ENCODE data around the gene POLDIP2.

Gene POLDIP2, protein sequence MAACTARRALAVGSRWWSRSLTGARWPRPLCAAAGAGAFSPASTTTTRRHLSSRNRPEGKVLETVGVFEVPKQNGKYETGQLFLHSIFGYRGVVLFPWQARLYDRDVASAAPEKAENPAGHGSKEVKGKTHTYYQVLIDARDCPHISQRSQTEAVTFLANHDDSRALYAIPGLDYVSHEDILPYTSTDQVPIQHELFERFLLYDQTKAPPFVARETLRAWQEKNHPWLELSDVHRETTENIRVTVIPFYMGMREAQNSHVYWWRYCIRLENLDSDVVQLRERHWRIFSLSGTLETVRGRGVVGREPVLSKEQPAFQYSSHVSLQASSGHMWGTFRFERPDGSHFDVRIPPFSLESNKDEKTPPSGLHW

DNA sequence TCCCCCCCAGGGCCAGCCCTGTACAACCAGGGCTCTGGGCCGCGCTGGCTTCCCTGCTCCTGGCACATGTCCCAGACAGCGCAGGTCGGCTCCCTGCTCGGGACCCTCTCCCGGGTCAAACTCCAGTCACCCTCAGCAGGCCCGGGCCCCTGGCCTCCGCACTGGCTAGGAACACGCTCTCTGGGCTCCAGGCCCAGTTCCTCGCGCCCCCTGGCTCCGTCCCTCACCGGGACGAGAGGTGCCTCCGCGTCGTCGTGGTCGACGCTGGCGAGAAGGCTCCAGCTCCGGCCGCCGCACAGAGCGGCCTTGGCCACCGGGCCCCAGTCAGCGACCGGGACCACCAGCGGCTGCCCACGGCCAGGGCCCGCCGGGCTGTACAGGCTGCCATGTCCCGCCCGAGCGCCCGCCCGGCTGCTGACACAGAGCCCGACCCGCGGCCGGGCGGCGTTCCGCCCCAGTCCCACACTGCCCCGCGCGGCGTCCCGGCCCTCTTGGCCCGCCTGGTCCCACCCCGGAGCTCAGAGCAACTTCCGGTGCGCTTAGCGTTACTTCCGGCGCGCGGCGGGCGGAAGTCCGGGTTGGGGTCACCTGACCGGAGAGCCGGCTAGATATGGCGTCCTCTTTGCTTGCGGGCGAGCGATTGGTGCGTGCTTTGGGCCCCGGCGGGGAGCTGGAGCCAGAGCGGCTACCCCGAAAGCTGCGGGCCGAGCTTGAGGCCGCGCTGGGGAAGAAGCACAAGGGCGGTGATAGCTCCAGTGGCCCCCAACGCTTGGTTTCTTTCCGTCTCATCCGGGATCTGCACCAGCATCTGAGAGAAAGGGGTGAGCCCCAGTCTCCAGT lies at the start of gene POLDIP2:
TSS of gene POLDIP2 (minus strand) at position 467 of the 840 bp plus-strand sequence. CDS start at position 388, 79 bp downstream.
- DNase-seq = peak; percentile 96
- in situ Hi-C loops (cut with HindIII; ENCODE audit: low pct_ligation_motif_present, low pct_unique_long_range_greater_than_20kb, low sequenced_read_pairs) = no loop called here

DNA sequence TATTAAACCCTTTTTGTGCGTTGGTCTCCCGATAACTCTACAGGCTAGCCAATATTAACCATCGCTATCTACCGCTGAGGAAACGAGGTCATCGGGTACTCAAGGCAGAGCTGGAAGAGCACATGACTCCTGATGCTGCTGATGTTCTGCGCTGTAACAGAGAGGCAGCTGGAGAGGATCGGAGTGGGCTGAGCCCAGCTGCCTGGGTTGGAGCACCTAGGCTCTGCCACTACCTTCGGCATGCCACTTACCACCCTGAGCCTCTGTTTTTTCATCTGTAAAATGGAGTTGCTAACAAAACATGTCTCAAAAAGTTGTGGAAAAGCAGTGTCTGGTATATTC lies 49.1 kb upstream of the POLDIP2 start:
- peak; percentile 24 for DNase-seq
- in situ Hi-C loops (cut with HindIII; ENCODE audit: low pct_ligation_motif_present, low pct_unique_long_range_greater_than_20kb, low sequenced_read_pairs) = no loop called here

DNA sequence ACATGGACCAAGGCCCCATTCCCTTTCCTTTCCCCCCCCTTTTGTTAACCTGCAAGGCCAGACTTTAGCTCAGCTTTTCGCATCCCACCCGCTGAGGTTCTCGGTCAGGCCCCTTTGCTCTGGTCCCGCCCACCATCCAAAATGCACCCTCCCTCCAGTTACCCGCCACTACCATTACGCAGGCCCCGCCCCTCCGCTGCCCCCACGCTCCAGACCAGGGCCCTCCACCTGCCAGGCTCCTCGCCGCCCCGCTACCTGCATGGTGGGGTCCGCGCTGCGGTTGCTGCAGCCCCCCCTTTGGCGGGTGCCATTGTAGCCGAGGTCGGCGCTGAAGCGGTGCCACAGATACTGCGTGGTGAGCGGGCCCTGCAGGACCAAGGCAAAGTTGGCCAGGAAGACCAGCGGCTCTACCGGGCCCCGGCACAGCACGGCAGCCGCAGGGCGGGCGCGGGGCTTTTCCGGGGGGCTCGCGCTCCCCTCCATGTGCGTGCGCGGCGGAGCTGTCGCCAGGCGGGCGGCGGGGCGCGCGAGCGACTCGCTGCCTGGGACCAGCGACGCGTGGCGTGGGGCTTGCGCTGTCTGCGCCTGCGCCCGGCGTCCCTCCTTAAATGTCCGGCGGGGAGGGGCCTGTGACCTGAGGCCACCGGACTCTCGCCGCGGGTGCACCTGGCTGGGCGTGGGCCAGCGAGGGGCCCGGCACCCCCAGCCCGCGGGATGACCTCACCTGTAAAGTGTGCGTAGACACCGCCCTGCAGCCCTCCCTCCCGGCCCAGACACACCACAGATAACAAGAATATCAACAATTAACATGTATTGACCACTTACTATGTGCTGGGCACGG lies 48.5 kb upstream of the POLDIP2 start, which contains the start of gene SLC46A1:
TSS of gene SLC46A1 (minus strand) at position 581 of the 841 bp plus-strand sequence. CDS start at position 483, 98 bp downstream.
- in situ Hi-C loops (cut with HindIII; ENCODE audit: low pct_ligation_motif_present, low pct_unique_long_range_greater_than_20kb, low sequenced_read_pairs) = no loop called here
- peak; percentile 53 for DNase-seq

DNA sequence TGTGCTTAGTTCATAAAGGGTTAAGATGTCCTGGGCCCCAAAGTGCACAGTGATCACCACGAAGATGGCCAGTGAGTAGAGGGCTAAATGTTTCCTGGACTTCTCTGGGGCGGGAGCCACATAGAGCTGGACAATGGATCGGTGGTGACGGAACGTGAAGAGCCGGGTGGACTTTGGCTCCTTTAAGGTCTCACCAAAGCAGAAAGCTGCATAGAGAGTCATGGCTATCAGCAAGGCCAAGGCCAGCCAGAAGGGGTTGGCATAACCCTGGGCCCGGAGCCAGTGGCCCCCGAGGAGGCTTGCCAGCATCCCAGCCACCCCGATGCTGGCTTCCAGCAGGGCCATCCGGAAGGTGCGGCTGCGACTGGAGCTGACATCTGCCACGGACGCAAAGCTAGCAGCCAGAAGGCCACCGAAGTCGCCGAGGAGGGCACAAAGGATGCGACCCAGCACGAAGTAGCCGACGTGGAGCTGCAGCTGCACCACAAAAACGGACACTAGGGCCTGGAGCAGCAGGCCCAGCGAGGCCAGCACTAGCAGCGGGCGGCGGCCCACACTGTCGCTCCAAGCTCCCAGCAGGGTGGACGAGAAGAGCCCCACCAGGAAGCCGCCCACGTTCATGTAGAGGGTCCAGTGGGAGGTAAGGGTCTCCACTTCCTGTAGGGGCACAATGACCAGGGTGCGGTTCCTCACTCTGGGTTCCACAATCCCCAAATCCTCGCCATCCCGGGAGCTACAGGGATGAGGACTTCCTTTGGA lies 47.7 kb upstream of the POLDIP2 start:
- no peak for DNase-seq
- in situ Hi-C loops (cut with HindIII; ENCODE audit: low pct_ligation_motif_present, low pct_unique_long_range_greater_than_20kb, low sequenced_read_pairs) = no loop called here

DNA sequence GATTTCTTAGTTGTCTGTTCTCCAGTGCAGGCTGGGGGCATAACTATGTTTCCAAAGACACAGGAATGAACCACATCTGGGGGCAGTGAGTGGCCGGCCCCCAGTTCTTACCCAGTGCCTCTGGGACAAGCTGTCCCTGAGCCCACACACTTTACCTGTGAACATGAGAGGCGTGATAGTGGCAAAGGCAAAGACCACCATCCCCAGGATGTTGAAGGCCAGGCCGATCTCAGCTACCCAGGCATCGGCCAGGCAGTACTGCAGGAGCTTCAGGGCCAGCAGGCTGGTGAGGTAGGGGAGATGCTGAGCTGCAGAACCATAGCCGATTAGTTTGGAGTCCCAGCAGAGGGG lies 47.1 kb upstream of the POLDIP2 start:
- DNase-seq = no peak
- in situ Hi-C loops (cut with HindIII; ENCODE audit: low pct_ligation_motif_present, low pct_unique_long_range_greater_than_20kb, low sequenced_read_pairs) = no loop called here

DNA sequence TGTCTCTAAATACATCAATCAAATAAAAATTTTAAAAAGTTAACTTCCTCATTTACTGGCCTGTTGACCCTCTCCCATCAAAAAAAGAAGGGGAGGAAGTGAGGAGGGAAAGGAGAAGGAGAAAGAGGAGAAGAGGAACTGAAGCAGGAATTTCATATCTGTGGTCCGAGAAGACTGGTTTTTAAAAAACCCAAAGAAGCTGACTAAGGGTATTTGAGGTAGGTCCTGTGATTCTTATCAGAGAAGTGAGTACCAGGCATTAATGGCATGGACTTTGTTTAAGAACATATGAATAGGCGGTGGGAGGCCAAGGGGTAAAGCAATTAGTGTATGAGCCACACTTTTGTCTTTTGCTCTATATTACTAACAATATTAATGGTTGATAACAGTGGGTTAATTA lies 46.7 kb upstream of the POLDIP2 start:
- no peak for DNase-seq
- in situ Hi-C loops (cut with HindIII; ENCODE audit: low pct_ligation_motif_present, low pct_unique_long_range_greater_than_20kb, low sequenced_read_pairs) = no loop called here

DNA sequence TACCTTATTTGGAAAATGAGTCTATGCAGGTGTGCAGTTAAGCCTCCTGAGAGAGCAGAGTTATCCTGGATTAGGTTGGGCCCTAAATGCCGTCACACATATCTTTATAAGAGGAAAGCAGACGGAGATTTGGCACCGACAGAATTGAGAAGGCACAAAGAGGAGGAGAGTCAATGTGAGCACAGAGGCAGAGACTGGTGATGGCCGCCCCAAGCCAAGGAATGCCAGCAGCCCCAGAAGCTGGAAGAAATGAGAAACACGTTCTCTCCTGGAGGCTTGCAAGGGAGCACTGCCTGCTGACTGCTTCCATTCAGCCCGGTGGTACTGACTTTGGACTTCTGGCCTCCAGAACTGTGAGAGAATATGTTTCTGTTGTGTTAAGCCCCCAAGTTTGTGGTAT lies 45.5 kb upstream of the POLDIP2 start:
- in situ Hi-C loops (cut with HindIII; ENCODE audit: low pct_ligation_motif_present, low pct_unique_long_range_greater_than_20kb, low sequenced_read_pairs) = no loop called here
- no peak for DNase-seq

DNA sequence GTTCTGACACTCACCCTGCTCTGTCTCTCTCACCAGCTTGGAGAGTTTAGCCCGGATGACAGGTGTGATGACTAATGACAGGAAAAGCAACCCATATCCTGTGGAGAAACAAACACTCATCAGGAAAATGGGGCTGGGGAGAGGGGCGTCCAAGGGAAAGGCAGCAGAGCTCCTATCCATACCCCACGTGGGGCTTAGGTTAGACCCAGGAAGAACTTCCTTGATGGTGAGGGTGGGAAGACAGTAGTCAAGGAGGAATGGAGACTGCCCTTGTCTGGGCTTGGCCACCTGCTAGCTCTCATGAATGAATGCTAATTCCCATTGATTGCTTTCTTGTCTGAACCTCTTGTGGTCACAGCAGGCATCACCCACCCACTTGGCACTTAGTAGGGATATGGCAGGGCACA lies 44.9 kb upstream of the POLDIP2 start:
- in situ Hi-C loops (cut with HindIII; ENCODE audit: low pct_ligation_motif_present, low pct_unique_long_range_greater_than_20kb, low sequenced_read_pairs) = no loop called here
- DNase-seq = no peak

DNA sequence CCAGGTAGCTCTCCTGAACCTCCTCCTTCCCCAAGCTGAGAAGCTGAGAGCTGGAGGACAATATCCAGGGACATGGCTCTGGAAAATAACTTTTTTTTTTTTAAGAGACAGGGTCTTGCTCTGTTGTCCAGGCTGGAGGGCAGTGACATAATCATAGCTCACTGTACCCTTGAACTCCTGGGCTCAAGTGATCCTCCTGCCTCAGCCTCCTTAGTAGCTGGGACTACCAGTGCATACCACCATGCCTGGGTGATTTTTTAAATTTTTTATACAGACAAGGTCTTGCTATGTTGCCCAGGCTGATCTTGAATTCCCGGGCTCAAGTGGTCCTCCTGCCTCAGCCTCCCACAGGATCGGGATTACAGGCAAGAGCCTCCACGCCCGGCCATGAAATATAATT lies 42.5 kb upstream of the POLDIP2 start:
- no peak for DNase-seq
- in situ Hi-C loops (cut with HindIII; ENCODE audit: low pct_ligation_motif_present, low pct_unique_long_range_greater_than_20kb, low sequenced_read_pairs) = no loop called here

DNA sequence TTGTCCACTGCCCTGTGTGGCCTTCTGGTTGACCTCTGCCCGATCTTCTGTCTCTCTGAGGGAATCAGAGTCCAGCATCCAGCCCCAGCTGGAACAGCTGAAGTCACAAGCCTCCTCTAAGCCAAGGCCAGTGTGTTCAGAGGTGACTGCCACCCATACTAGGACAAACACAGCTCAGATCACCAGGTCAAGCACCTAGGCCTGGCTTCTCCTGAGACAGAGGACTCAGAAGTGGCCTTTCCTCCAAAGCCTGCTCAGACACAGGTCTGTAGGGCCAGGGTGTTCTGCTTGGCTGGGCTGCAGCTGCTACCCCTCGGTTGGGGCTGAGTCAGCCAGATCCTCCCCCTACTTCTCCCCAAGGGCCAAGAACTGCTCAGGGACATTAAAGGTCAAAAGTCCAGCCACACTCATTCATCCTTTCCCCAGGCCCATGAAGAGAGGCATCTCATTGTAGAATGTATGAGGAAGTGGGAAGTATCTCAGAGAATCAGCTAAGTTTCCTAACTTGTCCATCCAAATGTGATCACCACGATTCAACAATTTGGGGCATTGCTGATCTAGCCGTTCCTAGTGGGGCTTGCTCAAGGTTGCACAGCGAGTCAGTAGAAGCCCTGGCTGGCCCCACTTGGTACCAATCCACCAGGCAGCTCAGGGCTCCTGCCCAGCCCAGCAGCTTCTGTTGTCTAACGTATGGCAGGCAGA lies 41.1 kb upstream of the POLDIP2 start:
- in situ Hi-C loops (cut with HindIII; ENCODE audit: low pct_ligation_motif_present, low pct_unique_long_range_greater_than_20kb, low sequenced_read_pairs) = no loop called here
- peak; percentile 84 for DNase-seq

DNA sequence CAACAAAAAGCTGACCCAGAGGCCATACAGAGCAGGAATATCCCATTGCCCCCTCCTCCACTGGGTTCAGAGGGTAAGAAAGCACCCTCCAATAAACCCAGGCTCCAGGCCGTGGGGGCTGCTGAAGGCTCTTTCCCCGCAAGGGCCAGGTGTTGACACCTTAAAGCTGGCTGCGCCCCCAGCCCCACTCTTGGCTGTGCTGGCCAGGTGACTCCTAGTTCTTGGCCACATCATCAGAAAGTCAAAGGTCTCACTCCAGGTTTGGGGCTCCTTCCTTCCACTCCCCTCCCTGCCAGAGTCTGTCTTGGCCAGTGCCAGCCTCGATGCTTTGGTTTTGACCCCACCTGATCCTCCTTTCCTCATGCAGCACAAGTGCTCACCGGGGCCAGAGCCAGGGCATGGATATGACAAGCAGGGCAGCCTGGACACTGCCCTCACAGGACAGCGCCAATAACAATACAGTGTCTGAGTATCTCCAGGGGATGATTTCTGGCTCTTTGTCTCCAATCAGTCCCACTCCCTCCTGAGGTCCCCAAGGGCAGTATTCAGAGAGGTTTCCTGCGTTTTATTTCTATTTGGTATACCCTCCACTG lies 40.5 kb upstream of the POLDIP2 start:
- DNase-seq = no peak
- in situ Hi-C loops (cut with HindIII; ENCODE audit: low pct_ligation_motif_present, low pct_unique_long_range_greater_than_20kb, low sequenced_read_pairs) = no loop called here

DNA sequence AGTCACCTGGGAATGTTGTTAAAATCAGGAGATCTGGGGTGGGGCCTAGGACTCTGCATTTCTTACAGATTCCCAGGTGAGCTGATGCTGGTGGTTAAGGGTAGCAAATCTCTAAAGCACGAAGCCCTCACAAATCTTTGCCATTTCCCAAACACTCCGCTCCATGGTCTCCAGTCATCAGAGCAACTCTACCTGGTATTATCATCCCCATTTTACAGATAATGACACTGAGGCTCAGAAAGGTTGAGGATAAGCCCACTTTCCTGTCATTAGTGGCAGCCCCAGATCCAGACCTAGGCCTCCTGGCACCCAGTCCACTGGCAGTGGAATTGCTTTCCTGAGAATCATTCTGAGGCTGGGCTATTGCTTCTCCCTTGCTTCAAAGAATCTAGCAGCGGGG lies 39.9 kb upstream of the POLDIP2 start:
- no peak for DNase-seq
- in situ Hi-C loops (cut with HindIII; ENCODE audit: low pct_ligation_motif_present, low pct_unique_long_range_greater_than_20kb, low sequenced_read_pairs) = no loop called here

DNA sequence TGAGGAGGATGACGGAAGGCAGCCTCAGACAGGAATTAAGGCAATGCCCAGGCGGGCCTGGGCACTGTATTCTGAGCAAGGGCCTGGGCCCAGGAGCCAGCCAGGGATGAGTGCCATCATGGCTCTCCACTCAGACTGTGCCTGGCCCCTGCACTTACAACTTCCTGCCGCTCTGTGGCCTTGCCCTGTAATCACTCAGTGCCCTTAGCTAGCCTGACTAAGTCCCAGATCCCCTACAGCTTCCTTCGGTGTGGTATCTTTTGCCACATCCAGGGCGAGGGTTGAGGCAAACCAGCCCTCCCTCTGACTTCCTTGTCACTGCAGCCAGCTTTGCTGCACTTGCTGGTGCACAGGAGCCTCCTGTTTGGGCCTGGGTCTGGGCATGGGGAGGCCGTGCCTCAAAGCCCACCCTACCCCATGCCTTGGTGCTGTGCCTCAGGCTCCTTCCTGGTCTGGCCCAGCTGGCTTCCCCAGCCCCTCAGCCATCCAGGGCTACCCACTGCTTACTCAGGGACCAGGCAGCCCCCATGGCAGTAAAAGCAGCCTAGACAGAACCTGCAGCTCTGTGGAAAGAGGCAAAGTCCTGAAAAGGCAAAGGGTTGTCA lies 39.4 kb upstream of the POLDIP2 start:
- in situ Hi-C loops (cut with HindIII; ENCODE audit: low pct_ligation_motif_present, low pct_unique_long_range_greater_than_20kb, low sequenced_read_pairs) = no loop called here
- DNase-seq = no peak

DNA sequence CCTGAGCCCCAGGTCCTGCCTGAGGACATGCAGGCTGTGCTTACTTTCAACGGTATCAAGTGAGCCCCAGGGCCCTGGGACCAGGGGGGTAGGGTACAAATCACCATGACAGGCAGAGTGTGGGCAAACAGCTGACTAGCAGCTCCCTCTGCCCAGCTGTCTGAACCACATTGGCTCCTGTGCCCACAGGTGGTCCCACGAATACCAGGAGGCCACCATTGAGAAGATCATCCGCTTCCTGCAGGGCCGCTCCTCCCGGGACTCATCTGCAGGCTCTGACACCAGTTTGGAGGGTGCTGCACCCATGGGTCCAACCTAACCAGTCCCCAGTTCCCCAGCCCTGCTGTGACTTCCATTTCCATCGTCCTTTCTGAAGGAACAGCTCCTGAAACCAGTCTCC lies 38.6 kb upstream of the POLDIP2 start:
- no peak for DNase-seq
- in situ Hi-C loops (cut with HindIII; ENCODE audit: low pct_ligation_motif_present, low pct_unique_long_range_greater_than_20kb, low sequenced_read_pairs) = no loop called here

DNA sequence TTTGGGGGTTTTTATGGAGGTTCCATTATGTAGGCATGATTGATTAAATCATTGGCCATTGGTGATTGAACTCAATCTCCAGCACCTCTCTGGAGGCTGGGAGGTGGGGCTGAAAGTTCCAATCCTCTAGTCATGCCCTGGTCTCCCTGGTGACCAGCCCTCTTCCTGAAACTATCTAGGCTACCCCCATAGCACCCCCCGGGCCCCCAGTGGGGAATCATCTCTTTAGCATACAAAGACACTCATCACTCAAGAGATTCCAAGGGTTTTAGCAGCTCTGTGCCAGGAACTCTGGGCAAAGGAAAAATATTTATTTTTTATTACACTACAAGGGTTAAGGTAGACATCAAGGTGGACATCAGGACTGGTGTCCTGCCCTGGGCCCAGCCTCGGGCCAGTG lies 38.1 kb upstream of the POLDIP2 start:
- DNase-seq = no peak
- in situ Hi-C loops (cut with HindIII; ENCODE audit: low pct_ligation_motif_present, low pct_unique_long_range_greater_than_20kb, low sequenced_read_pairs) = no loop called here

DNA sequence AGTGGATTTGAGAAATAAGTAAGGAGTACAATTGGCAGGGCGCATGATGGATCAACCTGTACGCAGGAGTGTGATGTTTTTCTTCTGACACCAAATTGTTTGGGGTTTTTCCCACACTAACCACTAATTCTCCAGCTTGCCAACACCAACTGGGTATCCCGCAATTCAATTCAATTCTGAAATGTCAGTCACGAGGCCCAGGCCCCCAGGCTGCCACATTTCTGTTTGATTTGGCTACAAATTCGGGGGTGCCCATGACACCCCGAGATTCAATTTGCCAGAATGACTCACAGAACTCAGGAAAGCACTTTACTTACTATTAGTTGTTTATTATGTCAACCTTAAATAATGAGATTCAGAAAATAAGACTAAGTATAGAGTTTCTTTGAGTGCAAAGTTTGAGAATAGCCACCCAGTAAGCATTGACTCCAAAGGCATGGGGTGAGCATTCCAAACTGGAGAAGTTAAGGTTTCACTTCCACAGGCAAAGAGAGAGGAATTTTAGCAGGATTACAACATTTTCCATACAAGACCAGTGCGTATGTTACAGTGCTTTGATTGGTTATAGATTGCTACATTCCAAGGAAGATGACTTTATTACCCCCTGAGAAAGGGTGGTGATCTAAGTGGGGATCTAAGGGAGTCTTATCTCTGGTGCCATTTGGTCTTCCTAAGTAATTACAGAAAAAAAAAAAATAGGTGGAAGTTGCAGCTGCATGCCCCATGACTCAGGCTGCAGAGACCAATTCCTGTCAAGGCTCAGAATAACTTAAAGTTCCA lies 37.2 kb upstream of the POLDIP2 start:
- in situ Hi-C loops (cut with HindIII; ENCODE audit: low pct_ligation_motif_present, low pct_unique_long_range_greater_than_20kb, low sequenced_read_pairs) = no loop called here
- DNase-seq = peak; percentile 36

Measured in ACHN (cell line).